GM18498 (cell line): ENCODE data around the gene VIL1.

Source experiments
- ATAC-seq: cut with Tn5 transposase; IDR thresholded peaks from one replicate; pipeline ENCODE4 v1.9.1; 2021; ENCODE audit warnings: mild to moderate bottlenecking, moderate library complexity; ENCODE audit not compliant: unreplicated experiment

The VIL1 gene

DNA sequence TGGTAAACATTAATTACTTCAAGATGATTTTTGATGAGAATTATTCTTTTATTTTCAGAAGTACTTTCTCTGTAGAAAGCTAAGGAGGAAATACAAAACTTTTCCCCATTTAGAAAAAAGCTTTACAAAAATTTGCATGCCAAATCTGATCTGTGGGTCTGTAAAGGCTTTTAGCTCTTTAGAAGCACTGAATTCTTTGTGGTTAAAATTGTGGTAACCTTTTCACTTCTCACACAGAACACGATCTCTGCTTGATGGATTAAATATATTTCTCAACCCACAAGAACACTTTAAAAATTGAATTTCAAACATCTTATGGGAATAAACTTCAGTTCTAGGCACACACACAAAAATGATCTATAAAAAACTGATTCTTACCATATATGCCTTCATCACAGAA lies 63.7 kb downstream of the VIL1 start:
- no peak for ATAC-seq

DNA sequence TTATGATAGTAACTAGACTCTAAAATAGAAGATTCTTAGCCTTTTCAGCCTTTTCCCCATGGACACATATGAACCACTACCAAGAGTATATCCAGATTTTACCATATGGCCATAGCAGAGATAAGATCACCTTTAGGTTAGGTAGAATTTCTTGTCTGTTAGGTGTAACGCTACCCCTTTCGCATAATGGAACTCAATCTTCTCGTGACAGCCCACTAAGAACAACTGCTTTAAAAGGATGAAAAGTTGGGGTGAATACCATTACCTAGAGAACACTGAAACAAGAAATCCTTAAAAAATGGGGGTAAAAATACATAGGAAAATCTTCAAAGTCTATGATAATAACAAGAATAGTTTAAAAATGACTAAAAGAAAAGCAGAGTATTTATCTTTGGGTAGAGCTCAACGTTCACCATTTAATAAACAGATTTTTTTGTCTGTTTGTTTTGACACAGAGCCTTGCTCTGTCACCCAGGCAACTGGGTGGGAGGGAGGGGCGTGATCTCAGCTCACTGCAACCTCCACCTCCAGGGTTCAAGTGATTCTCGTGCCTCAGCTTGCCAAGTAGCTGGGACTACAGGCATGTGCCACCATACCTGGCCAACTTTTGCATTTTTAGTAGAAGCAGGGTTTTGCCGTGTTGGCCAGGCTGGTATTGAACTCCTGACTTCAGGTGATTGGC lies 67.2 kb downstream of the VIL1 start:
- ATAC-seq, result no peak

DNA sequence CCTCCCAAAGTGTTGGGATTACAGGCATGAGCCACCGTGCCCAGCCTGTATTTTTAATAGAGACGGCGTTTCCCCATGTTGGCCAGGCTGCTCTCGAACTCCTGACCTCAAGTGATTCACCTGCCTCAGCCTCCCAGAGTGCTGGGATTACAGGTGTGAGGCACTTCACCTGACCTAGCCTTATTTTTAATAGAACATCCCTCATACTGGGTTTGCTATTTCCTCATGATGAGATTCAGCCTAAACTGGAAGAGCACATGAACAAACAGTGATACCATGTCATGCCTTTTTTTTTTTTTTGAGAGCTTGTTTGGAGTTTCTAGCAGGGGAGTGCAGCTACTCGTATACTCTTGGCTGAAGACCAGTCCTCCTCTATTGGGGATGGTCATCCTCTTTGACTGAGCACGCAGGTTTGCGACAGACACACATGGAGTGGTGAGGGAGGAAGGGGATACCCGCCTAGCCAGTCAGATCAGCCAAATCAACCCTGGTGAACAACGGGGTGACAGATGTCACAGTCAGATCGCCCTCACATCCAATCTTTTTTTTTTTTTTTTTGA lies 81.7 kb downstream of the VIL1 start:
- ATAC-seq, result no peak

DNA sequence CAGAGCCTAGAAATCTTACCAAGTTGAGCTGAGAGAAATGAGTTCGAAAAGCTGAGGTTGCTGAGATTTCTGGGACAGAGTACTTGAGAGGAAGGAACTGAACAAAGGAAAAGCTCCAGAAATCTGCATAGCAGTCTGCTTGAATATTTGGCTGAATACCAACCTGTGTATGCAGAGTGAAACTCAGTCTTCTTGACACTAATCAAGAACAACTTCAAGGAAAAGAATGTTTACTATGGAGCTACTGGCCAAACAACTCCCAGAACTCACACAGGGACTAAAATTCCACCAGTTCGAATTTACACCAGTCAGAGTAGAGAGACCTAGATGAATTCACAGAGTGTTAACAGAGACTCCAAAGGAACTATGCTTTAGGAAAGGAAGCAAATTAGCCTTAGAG lies 82.7 kb downstream of the VIL1 start:
- ATAC-seq, result no peak
